Coronary artery (tissue), 2 donors: ENCODE results near the gene CNTN1.

Source experiments
- DNase-seq: peaks from one replicate; pipeline ENCODE4 v3.0.0-alpha.2; 2017; ENCODE audit warnings: low spot score
- H3K27ac ChIP-seq, 2 donors: fragments of 200-600 bp; sonication (generic); one replicate each; pipeline ENCODE4 v1.5.1; 2016 to 2019
- H3K4me3 ChIP-seq: fragments of 200-600 bp; sonication (generic); 2 replicates; pipeline ENCODE4 v1.5.1; 2016; ENCODE audit warnings: mild to moderate bottlenecking, moderate library complexity
- CTCF ChIP-seq: fragments of 200-600 bp; sonication (generic); IDR thresholded peaks from one replicate; pipeline ENCODE4 v1.5.1; 2019; ENCODE audit warnings: antibody characterized with exemption

The CNTN1 gene

GRCh38 chr12:40915172-40915571 lies 222.9 kb downstream of the CNTN1 start:
- DNase-seq: no peak
- Histone ChIP-seq H3K4me3 (no peak overlapping the region), H3K27ac (no peak overlapping the region)
- no peak for TF ChIP-seq CTCF

- no peak for DNase-seq
- TF ChIP-seq CTCF: no peak
- no peak overlapping the region for H3K27ac ChIP-seq
- H3K4me3 ChIP-seq: no peak overlapping the region
Measured at GRCh38 chr12:40917561-40917960, 225.3 kb downstream of the CNTN1 start.

GRCh38 chr12:40921563-40922163 lies 229.4 kb downstream of the CNTN1 start:
- no peak for DNase-seq
- Histone ChIP-seq H3K4me3 (no peak overlapping the region), H3K27ac (no peak overlapping the region)
- peak; percentile 28 for TF ChIP-seq CTCF

GRCh38 chr12:40937891-40938290 lies 245.7 kb downstream of the CNTN1 start:
- TF ChIP-seq CTCF: no peak
- no peak overlapping the region for H3K4me3 ChIP-seq
- DNase-seq: no peak
- H3K27ac ChIP-seq: no peak overlapping the region

GRCh38 chr12:40942326-40942725 lies 250.1 kb downstream of the CNTN1 start:
- no peak for DNase-seq
- no peak for TF ChIP-seq CTCF

GRCh38 chr12:40945772-40946171 lies 253.5 kb downstream of the CNTN1 start:
- no peak for DNase-seq
- no peak for TF ChIP-seq CTCF

More at GRCh38 chr12:40942326-40942725, 250.1 kb downstream of the CNTN1 start:
- H3K4me3 ChIP-seq: no peak overlapping the region
- no peak overlapping the region for H3K27ac ChIP-seq

GRCh38 chr12:40946612-40947194 lies 254.5 kb downstream of the CNTN1 start:
- no peak for DNase-seq
- Histone ChIP-seq H3K4me3 (no peak overlapping the region), H3K27ac (no peak overlapping the region)
- peak; percentile 35 for TF ChIP-seq CTCF

More at GRCh38 chr12:40945772-40946171, 253.5 kb downstream of the CNTN1 start:
- Histone ChIP-seq H3K27ac (no peak overlapping the region), H3K4me3 (no peak overlapping the region)
